H54 (cell line): ENCODE results near the gene GABBR1.
A peak's percentile ranks its signal among the peaks of the same experiment; 100 is the strongest.
"Not testable (repeated sequence)": the region's sequence is repeated elsewhere in the genome, so short reads cannot be mapped to it uniquely, and the experiment has no call there.

Experiments
- DNase-seq: peaks from one replicate; pipeline ENCODE4 v3.0.0; 2011; ENCODE audit warnings: low spot score, mixed read lengths; ENCODE audit not compliant: insufficient read length
- FAIRE-seq: peaks from 3 replicates; lab custom pipeline; 2011; peaks lifted over from hg19 to GRCh38; lab: Jason Lieb, UNC
- POLR2A ChIP-seq: IDR thresholded peaks from 2 replicates; pipeline ENCODE4 v1.6.1; 2011; ENCODE audit warnings: low read depth, mild to moderate bottlenecking, low read length

The GABBR1 gene

GRCh38 chr6:29665942-29666825, 33.2 kb upstream of the GABBR1 start:
- DNase-seq (no peak), FAIRE-seq (no peak)
- TF ChIP-seq POLR2A: no peak

- FAIRE-seq: no peak
Observed at GRCh38 chr6:29663300-29664042, 30.5 kb upstream of the GABBR1 start.

GRCh38 chr6:29661502-29662141, 28.6 kb upstream of the GABBR1 start:
- DNase-seq, FAIRE-seq: not testable (repeated sequence)

More at GRCh38 chr6:29663300-29664042, 30.5 kb upstream of the GABBR1 start:
- no peak for TF ChIP-seq POLR2A
- DNase-seq: no peak

- TF ChIP-seq POLR2A: no peak
- FAIRE-seq (no peak), DNase-seq (no peak)
Observed at GRCh38 chr6:29661071-29661470, 28.1 kb upstream of the GABBR1 start.

GRCh38 chr6:29656798-29657197, 23.8 kb upstream of the GABBR1 start, which contains the start of gene MOG:
TSS of gene MOG (plus strand) at chr6:29657092. CDS start at chr6:29657210, 118 bp downstream.
- FAIRE-seq (no peak), DNase-seq (no peak)
- no peak for TF ChIP-seq POLR2A

GRCh38 chr6:29656157-29656556, 23.2 kb upstream of the GABBR1 start:
- DNase-seq (no peak), FAIRE-seq (no peak)
- TF ChIP-seq POLR2A: no peak

GRCh38 chr6:29655658-29656057, 22.7 kb upstream of the GABBR1 start:
- FAIRE-seq: no peak
- DNase-seq: no peak
- no peak for TF ChIP-seq POLR2A

GRCh38 chr6:29653452-29654038, 20.6 kb upstream of the GABBR1 start:
- no peak for TF ChIP-seq POLR2A
- FAIRE-seq: no peak
- DNase-seq: no peak

GRCh38 chr6:29652198-29652584, 19.2 kb upstream of the GABBR1 start:
- no peak for TF ChIP-seq POLR2A
- DNase-seq (no peak), FAIRE-seq (no peak)

- no peak for DNase-seq
- FAIRE-seq: peak; percentile 58
- TF ChIP-seq POLR2A: no peak
Observed at GRCh38 chr6:29651413-29652197, 18.6 kb upstream of the GABBR1 start.

GRCh38 chr6:29649701-29650673, 17.0 kb upstream of the GABBR1 start:
- peak; percentile 23; the same call in 1 of the 2 replicates for TF ChIP-seq POLR2A
- peak; percentile 92 for DNase-seq
- peak; percentile 83 for FAIRE-seq
